HepG2 (cell line): ENCODE measurements around the gene CFAP70. TPM values are rescaled to one million over a fixed set of nuclear protein-coding genes. Genes with fewer than 3 reads are reported as not detected.
A peak's percentile ranks its signal among the peaks of the same experiment; 100 is the strongest.
"Not testable (repeated sequence)": the region's sequence is repeated elsewhere in the genome, so short reads cannot be mapped to it uniquely, and the experiment has no call there.

ENCODE experiments used
- ATAC-seq: fragments of 200-7000 bp; cut with Tn5 transposase; 3 replicates; pipeline ENCODE4 v1.9.1; 2020; ENCODE audit warnings: mild to moderate bottlenecking, moderate library complexity
- BruUV-seq: library from RNA; stranded (reverse); fragments of 400-500 nt; replicated peaks from 2 replicates; lab custom pipeline; 2021; lab: Mats Ljungman, UMichigan
- CTCF ChIA-PET: fragments of 300-600 bp; formaldehyde crosslinking; extraction: SDS; loops from one replicate; lab custom pipeline; 2021; ENCODE audit warnings: low total read pairs, inconsistent platforms, low intra/inter-chr PET ratio; lab: Yijun Ruan, JAX
- POLR2A ChIA-PET: fragments of 350-600 bp; sonication (Branson Sonifier 250); formaldehyde crosslinking; loops from one replicate; lab custom pipeline; 2020; ENCODE audit warnings: antibody characterized with exemption, inconsistent platforms; lab: Yijun Ruan, JAX
- DNase-seq: peaks from one replicate; pipeline ENCODE4 v3.0.0-alpha.2; 2015; ENCODE audit warnings: low spot score
- FAIRE-seq: peaks from 3 replicates; lab custom pipeline; 2011; peaks lifted over from hg19 to GRCh38; lab: Jason Lieb, UNC
- H2AFZ ChIP-seq: one replicate; pipeline ENCODE4 v1.6.1; 2011; ENCODE audit warnings: low read length, inconsistent platforms
- H3K27ac ChIP-seq: fragments of 300-600 bp; 3 replicates; pipeline ENCODE4 v1.8.0; 2011; ENCODE audit warnings: mixed run types, mild to moderate bottlenecking, mixed read lengths, low read length, inconsistent platforms; ENCODE audit not compliant: insufficient read depth; ENCODE audit errors: extremely low read length
- H3K27me3 ChIP-seq, 2 experiments: fragments of 200-600 bp in 1 of 2; 2 replicates in 1 of 2; 3 replicates in 1 of 2; pipeline versions ENCODE4 v1.6.0 to v1.8.0; 2011; ENCODE audit warnings: low read length in 2 of 2, mild to moderate bottlenecking in 2 of 2, moderate library complexity in 2 of 2, inconsistent platforms in 1 of 2; ENCODE audit not compliant: insufficient read depth in 2 of 2, control insufficient read depth in 1 of 2
- H3K36me3 ChIP-seq, 2 experiments: fragments of 200-600 bp in 1 of 2; replicated peaks in 1 of 2; 2 replicates in 1 of 2; 3 replicates in 1 of 2; pipeline versions ENCODE4 v1.5.1 to v1.8.0; 2011; ENCODE audit warnings: low read length in 2 of 2, inconsistent platforms in 1 of 2; ENCODE audit not compliant: insufficient read depth in 2 of 2, control insufficient read depth in 1 of 2
- H3K4me1 ChIP-seq: 2 replicates; pipeline ENCODE4 v1.5.1; 2012; ENCODE audit warnings: low read length, inconsistent platforms; ENCODE audit not compliant: insufficient read depth
- H3K4me2 ChIP-seq: 2 replicates; pipeline ENCODE4 v1.6.0; 2011; ENCODE audit warnings: low read depth, low read length, inconsistent platforms
- H3K4me3 ChIP-seq, 3 experiments: fragments of 200-600 bp in 1 of 3; sonication (generic), shearing (Covaris generic) in 1 of 3; replicated peaks in 1 of 3; 2 replicates each; pipeline ENCODE4 v1.5.1; 2011 to 2016; ENCODE audit warnings: low read length in 3 of 3, inconsistent platforms in 2 of 3, low read depth in 2 of 3, mild to moderate bottlenecking in 2 of 3, control low read depth in 1 of 3, mixed read lengths in 1 of 3; ENCODE audit not compliant: insufficient read depth in 1 of 3
- H3K79me2 ChIP-seq: one replicate; pipeline ENCODE4 v1.6.1; 2011; ENCODE audit warnings: low read length, inconsistent platforms; ENCODE audit not compliant: insufficient read depth
- H3K9ac ChIP-seq: 2 replicates; pipeline ENCODE4 v1.6.0; 2011; ENCODE audit warnings: mild to moderate bottlenecking, low read depth, low read length, inconsistent platforms; ENCODE audit not compliant: insufficient read depth
- H3K9me3 ChIP-seq: 2 replicates; pipeline ENCODE4 v1.5.1; 2012; ENCODE audit warnings: mild to moderate bottlenecking, low read length
- H4K20me1 ChIP-seq: 2 replicates; pipeline ENCODE4 v1.6.0; 2011; ENCODE audit warnings: inconsistent platforms, mild to moderate bottlenecking, low read length, moderate library complexity; ENCODE audit not compliant: insufficient read depth
- FOXA3 ChIP-seq: IDR thresholded peaks from 2 replicates; pipeline ENCODE4 v1.6.1; 2016; ENCODE audit warnings: missing genetic modification reagents, missing compliant biosample characterization
- KDM5B ChIP-seq: sonication (generic); formaldehyde crosslinking; IDR thresholded peaks from 2 replicates; pipeline ENCODE4 v1.4.0; 2020; ENCODE audit warnings: missing genetic modification reagents, mild to moderate bottlenecking, borderline replicate concordance
- PAXIP1 ChIP-seq: sonication (generic); formaldehyde crosslinking; conservative IDR thresholded peaks from 2 replicates; pipeline ENCODE4 v1.4.0; 2020; ENCODE audit warnings: mild to moderate bottlenecking, missing genetic modification reagents, moderate library complexity
- POGZ ChIP-seq: sonication (generic); formaldehyde crosslinking; IDR thresholded peaks from 2 replicates; pipeline ENCODE4 v1.4.0; 2020; ENCODE audit warnings: mild to moderate bottlenecking, missing genetic modification reagents
- ZBTB7B ChIP-seq: sonication (generic); formaldehyde crosslinking; IDR thresholded peaks from 2 replicates; pipeline ENCODE4 v1.4.0; 2020; ENCODE audit warnings: missing genetic modification reagents
- ZNF281 ChIP-seq: sonication (generic); formaldehyde crosslinking; IDR thresholded peaks from 2 replicates; pipeline ENCODE4 v1.4.0; 2020; ENCODE audit warnings: missing genetic modification reagents, borderline replicate concordance
- ZNF687 ChIP-seq: sonication (generic); formaldehyde crosslinking; IDR thresholded peaks from 2 replicates; pipeline ENCODE4 v1.5.1; 2020; ENCODE audit warnings: mild to moderate bottlenecking, missing genetic modification reagents, moderate library complexity
- WGBS: methylation state at CpG from one replicate; pipeline ENCODE4 v1.1.6; 2017; ENCODE audit warnings: low lambda C conversion rate; 5-methylcytosine and 5-hydroxymethylcytosine counted together
- in situ Hi-C: cut with HindIII; loops from 2 replicates; pipeline ENCODE4 v1.10.0; 2017; ENCODE audit warnings: low pct_unique_long_range_greater_than_20kb; ENCODE audit not compliant: extremely low pct_ligation_motif_present
- intact Hi-C: fragments of 100-400 bp; cut with micrococcal nuclease; formaldehyde crosslinking; loops from one replicate; pipeline ENCODE4 v1.10.0; 2022; ENCODE audit not compliant: unreplicated experiment
- polyA plus RNA-seq, 8 experiments: library from polyadenylated mRNA; depleted of rRNA in 3 of 8; stranded (reverse) in 7 of 8; unstranded in 1 of 8; fragments of >200 nt; fragmentation: Illumina TruSeq in 4 of 8; extraction: Trizol in 4 of 8; gene quantifications; 2 replicates each; pipeline versions ENCODE4 v1.2.1 to v1.2.3, GENCODE V29; 2011 to 2016; ENCODE audit warnings: low read depth in 4 of 8, missing spikeins in 1 of 8, mixed read lengths in 1 of 8; ENCODE audit not compliant: insufficient read depth in 1 of 8
- total RNA-seq, 5 experiments: library from RNA; depleted of rRNA; stranded (reverse); fragments of >200 nt; fragmentation: Illumina TruSeq; extraction: Trizol; gene quantifications; 2 replicates each; pipeline ENCODE4 v1.2.3, GENCODE V29; 2016; ENCODE audit warnings: low read depth in 1 of 5
- TF ChIP-seq, protein P1 (sequence below): IDR thresholded peaks from 2 replicates; pipeline ENCODE4 v1.4.0; 2020; ENCODE audit warnings: mild to moderate bottlenecking, missing genetic modification reagents

CFAP70 gene
- total and polyA plus RNA-seq, 2 of the 13 experiments (the other 11 are each of a cell fraction or from before 2014, with no cell fraction given): 0.27 to 0.38 TPM

- CTCF ChIA-PET, BruUV-seq, H3K27me3 ChIP-seq, in situ Hi-C loops, H2AFZ ChIP-seq, H3K9me3 ChIP-seq, H3K27ac ChIP-seq, H3K4me2 ChIP-seq, ATAC-seq, FAIRE-seq, H4K20me1 ChIP-seq, H3K9ac ChIP-seq, intact Hi-C loops, POLR2A ChIA-PET, H3K4me3 ChIP-seq, H3K4me1 ChIP-seq, H3K79me2 ChIP-seq, H3K36me3 ChIP-seq, DNase-seq: not testable (repeated sequence)
- 87% methylated on average over 4 of the region's 5 CpGs for WGBS
- TF ChIP-seq, protein P1, sequence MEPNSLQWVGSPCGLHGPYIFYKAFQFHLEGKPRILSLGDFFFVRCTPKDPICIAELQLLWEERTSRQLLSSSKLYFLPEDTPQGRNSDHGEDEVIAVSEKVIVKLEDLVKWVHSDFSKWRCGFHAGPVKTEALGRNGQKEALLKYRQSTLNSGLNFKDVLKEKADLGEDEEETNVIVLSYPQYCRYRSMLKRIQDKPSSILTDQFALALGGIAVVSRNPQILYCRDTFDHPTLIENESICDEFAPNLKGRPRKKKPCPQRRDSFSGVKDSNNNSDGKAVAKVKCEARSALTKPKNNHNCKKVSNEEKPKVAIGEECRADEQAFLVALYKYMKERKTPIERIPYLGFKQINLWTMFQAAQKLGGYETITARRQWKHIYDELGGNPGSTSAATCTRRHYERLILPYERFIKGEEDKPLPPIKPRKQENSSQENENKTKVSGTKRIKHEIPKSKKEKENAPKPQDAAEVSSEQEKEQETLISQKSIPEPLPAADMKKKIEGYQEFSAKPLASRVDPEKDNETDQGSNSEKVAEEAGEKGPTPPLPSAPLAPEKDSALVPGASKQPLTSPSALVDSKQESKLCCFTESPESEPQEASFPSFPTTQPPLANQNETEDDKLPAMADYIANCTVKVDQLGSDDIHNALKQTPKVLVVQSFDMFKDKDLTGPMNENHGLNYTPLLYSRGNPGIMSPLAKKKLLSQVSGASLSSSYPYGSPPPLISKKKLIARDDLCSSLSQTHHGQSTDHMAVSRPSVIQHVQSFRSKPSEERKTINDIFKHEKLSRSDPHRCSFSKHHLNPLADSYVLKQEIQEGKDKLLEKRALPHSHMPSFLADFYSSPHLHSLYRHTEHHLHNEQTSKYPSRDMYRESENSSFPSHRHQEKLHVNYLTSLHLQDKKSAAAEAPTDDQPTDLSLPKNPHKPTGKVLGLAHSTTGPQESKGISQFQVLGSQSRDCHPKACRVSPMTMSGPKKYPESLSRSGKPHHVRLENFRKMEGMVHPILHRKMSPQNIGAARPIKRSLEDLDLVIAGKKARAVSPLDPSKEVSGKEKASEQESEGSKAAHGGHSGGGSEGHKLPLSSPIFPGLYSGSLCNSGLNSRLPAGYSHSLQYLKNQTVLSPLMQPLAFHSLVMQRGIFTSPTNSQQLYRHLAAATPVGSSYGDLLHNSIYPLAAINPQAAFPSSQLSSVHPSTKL (CRISPR knock-in tag): peak; percentile 25; the same call in 1 of the 2 replicates
- peak; percentile 43; the same call in 1 of the 2 replicates for TF ChIP-seq PAXIP1 (CRISPR knock-in tag)
- TF ChIP-seq KDM5B (CRISPR knock-in tag): 0 out of 2 replicates have a peak, but pooled peaks have one; percentile 29
- 0 out of 2 replicates have a peak, but pooled peaks have one; percentile 49 for TF ChIP-seq ZBTB7B
- peak; percentile 68 for TF ChIP-seq FOXA3
- peak; percentile 23; the same call in 1 of the 2 replicates for TF ChIP-seq ZNF687 (CRISPR knock-in tag)
- TF ChIP-seq POGZ: peak; percentile 31; the same call in 1 of the 2 replicates
- TF ChIP-seq ZNF281 (CRISPR knock-in tag): peak; percentile 81
These were observed 35.1 kb downstream of the CFAP70 start for GRCh38 chr10:73323582-73323981.
